Fibroblast of skin of scalp (primary cell): ENCODE data around the gene PITPNC1.
"Not testable (repeated sequence)": the region's sequence is repeated elsewhere in the genome, so short reads cannot be mapped to it uniquely, and the experiment has no call there.

Experiments
- DNase-seq: peaks from one replicate; pipeline ENCODE4 v3.0.0-alpha.2; 2013

Gene PITPNC1

DNA sequence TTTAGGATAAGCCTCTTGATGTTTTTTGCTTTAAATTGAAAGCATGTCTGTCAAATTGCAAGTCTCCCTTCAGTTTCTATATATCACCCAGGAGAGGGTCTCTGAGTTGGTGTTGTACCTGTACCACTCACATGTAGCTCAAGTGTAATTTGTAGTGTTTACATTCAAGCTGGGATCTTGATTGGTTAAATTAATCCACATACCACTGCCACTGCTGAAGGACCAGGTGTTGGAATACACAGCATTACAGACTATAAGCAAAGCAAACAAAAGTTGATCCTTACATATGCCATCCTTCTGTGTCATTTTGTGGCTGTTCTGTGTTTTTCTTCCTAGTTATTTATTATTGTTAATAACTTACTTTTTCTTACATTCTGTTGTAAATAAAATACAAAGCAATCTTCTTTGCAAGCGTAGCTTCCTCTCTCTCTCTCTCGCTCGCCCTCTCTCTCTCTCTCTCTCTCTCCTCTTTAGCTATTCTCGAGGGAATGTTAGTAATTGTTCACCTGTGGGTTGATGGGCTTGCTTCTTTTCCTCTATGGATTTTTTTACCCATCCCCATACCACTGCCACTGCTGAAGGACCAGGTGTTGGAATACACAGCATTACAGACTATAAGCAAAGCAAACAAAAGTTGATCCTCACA, 319.9 kb downstream of the PITPNC1 start:
- no peak for DNase-seq

DNA sequence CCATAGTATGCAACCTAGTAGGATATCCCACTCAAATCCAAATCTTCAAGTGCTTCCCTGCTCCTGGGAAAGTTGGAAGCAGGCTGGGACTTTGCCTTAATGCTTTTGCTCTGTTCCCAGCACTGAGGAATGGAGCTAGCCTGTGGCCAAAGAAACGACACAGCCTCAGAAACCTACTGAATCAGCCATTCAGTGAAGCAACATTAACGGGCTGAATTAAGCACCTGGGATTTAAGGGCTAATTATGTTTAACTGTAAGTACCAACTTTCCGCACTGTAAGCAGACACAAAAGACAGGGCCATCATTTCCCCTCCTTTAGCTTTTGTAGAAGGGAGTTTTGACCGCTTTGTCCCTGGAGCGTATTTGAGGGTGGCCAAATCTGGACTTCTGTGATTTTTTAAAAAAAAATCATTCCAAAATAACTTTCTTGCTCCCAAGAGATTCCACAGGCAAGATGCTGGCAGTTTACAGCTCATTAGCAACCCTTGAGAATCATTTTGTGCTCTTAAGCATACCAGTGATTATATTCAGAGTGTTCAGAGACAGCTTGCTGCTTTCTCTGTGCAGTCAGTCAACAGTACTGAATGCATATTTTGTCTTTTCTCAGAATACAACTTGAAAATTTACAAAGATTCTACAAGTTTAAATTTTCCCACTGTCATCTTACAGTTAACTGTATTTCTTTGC, 323.1 kb downstream of the PITPNC1 start:
- no peak for DNase-seq

DNA sequence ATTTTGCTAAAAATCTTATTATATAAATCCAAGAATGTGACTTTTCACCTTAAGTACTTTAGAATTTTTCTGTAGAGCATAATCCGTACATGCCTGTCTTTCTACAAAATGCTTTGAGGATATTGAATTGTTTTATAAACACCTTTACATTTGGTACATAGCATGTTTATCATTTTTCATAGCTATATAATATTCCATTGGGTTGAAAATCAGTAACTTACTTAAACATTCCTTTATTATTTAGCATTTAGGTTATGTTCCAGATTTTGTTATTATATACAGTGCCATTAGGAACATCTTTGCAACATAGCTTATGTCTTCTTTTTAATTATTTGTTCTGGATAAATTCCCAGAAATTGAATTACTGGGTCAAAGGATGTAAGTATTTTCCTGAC, 323.6 kb downstream of the PITPNC1 start:
- DNase-seq = no peak

DNA sequence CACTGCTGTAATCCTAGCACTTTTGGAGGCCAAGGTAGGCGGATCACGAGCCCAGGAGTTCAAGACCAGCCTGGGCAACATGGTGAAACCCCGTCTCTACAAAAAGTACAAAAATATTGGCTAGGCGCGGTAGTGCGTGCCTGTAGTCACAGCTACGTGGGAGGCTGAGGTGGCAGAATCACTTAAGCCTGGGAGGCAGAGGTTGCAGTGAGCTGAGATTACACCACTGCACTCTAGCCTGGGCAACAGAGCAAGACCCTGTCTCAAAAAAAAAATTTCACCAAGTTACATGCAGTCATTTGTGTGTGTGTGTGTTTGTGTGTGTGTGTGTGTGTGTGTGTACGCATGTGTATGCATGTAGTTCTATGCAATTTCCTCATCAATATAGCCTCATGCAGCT, 325.8 kb downstream of the PITPNC1 start:
- not testable (repeated sequence) for DNase-seq

DNA sequence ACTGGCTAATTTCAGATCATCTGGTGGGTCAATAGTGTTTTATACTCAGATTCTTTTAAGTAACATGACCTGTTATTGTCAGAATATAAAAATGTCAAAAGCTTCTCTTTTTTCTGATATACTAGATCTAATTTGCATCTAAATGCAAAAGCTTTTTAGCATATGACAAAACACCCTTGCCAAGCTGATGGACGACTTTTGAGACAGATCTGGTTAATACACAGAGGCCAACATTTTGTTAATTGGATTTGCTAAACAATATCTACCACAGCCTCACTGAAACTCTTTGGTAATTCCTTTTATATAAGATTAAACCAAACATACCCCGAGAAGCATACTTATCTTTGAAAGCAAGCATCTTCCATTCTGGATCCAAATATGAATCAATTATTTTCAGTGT, 330.4 kb downstream of the PITPNC1 start:
- DNase-seq = no peak

DNA sequence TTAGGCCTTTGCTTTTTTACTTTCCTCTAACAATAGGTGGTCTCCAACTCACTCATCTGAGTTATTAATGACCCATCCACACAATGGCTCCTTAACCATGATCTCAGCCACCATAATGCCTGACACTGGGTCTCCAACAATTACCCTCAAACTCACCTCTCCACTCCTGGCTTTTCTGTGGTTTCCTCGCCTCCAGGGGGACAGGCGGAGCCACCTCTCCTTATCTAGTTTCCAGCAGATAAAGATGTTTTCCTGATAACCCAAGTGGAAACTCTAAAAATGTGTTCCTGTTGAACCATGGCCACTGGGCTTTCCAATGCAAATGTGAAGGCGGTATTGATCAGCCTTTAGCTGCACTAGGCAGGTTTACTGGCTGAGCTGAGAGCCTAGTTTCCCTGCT, 331.3 kb downstream of the PITPNC1 start:
- no peak for DNase-seq

DNA sequence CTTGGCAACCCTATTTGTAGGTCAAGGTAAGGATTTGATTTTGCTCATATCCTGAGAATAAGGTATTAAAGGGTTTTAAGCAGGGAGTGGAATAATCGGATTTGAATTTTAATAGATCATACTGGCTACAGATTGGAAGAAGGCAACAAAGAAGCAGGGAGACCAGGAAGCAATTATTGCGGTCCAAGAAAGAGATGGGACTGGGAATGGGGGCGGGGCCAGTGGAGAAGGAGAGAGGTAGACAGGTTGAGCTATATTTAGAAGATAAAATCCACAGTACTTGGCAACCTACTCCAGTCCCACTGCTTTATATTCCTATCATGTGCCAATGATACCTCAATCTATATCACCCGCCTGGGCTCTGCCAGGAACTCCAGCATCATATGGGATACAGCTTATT, 334.8 kb downstream of the PITPNC1 start:
- DNase-seq = no peak

DNA sequence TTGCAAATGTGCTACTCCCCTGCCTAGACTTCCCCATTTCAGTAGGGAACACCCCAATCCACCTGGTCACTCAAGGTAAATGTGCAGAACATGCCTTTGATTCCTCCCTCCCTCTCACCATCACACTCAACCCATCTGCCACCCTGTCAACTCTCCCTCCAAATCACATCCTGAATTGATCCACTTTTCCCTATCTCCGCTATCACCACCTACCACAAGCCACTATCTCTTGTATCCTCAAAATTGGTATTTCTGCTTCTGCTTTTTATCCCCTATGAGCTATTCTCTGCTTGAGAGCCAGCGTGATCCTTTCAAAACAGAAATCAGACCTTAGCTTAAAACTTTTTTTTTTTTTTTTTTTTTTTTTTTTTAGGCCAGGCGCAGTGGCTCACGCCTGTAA, 335.3 kb downstream of the PITPNC1 start:
- no peak for DNase-seq

DNA sequence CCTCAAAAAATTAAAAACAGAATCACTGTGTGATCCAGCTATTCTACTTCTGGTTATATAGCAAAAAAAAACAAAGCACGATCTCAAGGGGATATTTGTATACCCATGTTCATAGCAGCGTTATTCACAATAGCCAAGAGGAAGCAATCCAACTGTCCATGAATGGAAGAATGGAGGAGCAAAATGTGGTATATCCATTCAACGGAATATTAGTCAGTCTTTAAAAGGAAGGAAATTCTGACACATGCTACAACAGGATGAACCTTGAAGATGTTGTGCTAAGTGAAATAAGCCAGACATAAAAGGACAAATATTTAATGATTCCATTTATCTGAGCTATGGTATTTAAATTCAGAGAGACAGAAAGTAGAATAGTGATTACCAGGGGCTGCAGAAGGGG, 336.1 kb downstream of the PITPNC1 start:
- DNase-seq = no peak

DNA sequence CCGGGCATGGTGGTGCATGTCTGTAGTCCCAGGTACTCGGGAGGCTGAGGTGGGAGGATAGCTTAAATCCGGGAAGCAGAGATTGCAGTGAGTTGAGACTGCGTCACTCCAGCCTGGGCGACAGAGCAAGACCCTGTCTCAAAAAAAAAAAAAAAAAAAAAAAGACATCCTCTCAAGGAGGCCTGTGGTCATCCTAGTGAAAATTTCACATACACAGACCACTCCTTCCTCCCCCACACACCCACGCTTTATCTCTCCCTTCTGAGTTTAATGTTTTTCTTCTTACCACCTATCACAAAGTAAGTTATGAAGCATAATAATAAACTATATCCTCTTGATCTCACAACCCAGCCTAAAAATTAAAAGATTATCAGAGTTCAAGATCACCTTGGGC, 339.3 kb downstream of the PITPNC1 start:
- DNase-seq = no peak

DNA sequence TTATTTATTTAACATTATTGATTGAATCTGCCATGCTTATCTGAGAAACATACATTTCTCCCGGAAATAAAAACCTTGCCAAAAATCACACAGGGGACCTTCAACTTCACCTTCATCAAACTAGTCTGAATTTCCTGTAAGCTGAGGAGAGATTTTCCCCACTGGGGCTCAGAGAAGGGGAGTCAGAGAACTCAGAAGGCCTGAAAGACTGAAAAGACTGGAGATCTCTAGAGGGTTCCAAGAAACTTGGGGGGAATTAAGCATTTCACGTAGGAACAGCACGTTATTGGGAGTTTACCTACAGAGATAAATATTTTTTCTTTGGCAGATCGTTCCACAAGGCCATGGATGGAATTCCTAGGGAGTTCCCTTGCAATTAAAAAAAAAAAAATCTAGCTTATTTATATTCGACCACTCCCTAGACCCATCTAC, 340.1 kb downstream of the PITPNC1 start:
- DNase-seq = no peak

DNA sequence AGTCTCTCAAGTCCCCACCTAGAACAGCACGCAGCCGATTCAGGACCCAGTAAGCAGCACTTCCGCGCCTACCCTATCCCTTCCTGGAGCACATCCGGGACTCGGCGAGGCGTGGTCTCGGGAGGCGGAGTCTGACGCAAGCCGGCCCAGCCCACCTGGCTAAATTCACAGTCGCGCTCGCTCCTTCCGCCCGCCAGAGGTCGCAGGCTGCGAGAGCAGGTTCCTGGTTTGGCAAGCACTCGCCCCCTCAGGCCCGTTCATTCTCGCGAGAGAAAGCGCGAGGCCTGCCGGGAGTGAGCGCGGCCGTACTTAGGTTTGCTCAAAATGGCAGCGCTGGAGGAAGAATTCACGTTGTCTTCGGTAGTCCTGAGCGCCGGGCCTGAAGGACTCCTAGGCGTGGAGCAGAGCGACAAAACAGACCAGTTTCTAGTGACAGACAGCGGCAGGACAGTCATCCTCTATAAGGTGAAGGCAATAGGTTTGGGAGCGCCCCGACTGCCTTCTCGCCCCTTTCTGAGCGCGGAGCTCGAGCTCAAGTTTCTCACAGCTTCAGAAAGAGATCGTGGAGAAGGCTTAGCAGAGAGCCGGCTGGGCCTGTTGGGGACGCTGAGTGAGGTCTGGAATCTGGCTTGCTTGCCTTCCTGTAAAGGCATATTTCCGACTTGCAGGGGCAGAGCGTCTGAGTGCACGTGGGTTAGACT, 340.7 kb downstream of the PITPNC1 start, which contains the start of gene NOL11:
NOL11 (plus strand) TSS at position 313 of the 701 bp plus-strand sequence; CDS start at position 325, 12 bp downstream.
- peak; percentile 98 for DNase-seq

DNA sequence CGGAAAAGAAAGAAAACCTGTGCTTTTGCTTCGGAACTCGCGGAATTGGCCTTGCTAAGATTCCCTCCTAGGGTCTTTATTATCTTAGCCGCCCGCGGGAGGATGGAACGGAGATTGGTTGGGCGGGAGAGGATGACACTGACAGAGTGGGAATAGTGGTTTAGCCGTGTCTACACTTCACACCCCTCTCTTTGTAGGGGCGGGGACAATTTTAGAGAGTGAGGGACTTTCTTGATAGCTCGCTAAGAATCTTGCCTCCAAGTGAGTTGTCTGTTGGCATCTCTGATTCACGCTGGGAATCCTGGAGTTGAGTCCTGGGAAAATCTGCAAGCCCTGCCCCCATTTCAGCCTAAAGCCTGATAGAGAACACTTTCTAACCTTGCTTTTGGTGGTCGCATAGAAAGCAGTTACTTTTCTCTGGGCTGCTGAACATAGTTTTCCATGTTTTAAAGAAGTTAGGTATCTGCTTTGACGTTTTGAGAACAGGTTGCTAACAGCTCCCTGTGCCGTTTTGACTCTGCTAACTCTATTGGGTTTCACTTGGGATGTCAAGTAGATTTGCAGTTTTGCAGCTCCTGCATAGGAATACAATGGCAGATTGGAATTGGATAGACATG, 341.4 kb downstream of the PITPNC1 start:
- DNase-seq = peak; percentile 54

DNA sequence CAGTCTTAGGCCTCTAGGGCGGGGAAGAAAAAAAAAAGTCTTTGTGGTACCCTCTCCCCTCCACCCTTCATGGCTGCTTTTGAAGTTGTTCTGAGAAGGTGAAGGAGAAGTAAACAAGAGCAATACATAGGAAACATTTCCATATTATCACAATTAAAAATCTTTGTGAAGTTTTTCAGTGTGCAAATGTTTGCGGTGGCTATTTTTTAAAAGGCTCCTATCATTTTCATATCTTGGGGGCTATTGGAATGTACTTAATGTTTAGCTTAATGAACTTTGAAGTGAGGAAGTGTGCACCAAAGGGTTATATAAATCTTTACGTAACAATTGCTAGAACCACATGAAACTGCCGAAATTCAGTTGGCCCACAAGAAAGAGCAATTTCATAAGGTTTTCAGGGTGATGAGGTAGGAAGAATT, 348.3 kb downstream of the PITPNC1 start:
- DNase-seq = no peak

DNA sequence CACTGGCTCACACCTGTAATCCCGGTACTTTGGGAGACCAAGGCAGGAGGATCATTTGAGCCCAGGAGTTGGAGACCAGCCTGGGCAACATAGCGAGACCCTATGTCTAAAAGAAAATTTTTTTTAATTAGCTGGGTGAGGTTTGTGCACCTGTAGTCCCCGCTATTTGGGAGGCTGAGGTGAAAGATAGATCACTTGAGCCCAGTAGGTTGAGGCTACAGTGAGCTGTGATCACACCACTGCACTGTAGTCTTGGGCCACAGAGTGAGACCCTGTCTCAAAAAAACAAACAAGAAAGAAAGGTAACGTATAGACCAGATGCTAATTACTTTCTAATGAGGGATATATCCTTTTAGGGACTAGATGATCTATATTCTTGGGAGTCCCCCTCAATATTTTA, 348.7 kb downstream of the PITPNC1 start:
- no peak for DNase-seq

DNA sequence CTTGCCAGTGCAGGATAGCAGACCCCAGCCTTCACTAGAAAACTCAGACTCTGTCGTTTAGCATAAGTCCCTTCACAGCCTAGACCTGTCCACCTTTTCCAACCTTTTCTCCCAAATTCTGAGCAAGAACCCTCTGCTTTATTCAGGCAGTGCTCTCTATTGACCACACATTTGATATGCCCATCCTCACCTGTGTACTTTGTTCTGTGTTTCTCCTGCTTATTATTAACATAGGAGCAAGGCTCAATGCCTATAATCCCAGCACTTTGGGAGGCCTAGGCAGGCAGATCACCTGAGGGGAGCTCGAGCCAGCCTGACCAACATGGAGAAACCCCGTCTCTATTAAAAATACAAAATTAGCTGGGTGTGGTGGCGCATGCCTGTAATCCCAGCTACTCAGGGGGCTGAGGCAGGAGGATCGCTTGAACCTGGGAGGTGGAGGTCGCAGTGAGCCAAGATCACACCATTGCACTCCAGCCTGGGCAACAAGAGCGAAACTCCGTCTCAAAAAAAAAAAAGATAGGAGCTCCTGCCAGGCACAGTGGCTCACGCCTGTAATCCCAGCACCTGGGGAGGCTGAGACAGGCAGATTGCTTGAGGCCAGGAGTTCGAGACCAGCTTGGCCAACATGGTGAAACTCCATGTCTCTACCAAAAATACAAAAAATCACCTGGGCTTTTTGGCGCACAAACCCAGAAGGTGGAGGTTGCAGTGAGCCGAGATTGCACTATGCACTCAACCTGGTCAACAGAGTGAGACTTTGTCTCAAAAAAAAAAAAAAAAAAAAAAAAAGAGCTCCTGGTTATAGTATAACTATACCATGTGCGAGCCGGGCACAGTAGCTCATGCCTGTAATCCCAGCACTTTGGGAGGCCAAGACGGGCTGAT, 350.3 kb downstream of the PITPNC1 start:
- DNase-seq = not testable (repeated sequence)

DNA sequence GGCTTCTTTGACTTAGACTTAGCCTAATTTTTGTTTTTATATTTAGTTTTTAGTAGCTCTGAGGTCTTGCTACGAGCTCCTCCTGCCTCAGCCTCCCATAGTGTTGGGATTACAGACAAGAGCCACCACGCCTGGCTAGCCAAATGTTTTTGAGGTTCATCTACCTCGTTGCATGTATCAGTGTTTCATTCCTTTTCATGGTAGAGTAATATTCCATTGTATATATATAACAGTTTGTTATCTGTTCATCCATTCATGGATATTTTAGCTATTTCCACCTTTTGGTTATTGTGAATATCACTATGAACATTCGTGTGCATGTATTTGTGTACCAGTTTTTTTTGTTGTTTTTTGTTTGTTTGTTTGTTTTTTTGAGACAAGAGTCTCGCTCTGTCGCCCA, 352.8 kb downstream of the PITPNC1 start:
- DNase-seq = no peak

DNA sequence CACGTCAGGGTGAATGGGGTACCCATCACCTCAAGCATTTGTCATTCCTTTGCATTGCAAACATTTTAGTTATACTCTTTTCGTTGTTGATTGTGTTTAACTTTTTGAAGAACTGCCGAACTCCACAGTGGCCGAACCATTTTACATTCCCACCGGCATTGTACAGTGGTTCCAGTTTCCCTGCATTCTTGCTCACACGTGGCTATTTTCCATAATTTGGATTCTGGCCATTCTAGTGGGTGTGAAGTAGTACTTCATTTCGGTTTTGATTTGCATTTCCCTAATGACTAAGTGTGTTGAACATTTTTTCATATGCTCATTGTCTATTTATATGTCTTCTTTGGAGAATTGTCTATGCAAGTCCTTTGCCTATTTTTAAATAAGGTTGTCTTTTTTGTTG, 353.6 kb downstream of the PITPNC1 start:
- DNase-seq = no peak

DNA sequence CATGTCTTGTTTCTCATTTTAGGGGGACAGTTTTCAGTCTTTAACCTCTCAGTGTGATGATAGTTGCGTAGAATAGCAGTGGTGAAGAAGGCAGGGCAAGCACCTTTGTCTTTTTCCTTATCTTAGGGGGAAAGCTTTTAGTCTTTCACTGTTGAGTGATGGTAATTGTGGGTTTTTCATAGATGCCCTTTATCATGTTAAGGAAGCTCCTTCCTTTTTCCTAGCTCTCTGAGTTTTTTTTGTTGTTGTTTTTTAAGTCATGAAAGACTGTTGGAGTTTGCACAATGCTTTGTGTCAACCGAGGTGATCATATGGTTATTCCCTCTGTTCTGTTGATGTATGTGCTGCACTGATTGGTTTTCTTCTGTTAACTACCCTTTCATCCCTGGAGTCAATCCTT, 356.4 kb downstream of the PITPNC1 start:
- DNase-seq = no peak

DNA sequence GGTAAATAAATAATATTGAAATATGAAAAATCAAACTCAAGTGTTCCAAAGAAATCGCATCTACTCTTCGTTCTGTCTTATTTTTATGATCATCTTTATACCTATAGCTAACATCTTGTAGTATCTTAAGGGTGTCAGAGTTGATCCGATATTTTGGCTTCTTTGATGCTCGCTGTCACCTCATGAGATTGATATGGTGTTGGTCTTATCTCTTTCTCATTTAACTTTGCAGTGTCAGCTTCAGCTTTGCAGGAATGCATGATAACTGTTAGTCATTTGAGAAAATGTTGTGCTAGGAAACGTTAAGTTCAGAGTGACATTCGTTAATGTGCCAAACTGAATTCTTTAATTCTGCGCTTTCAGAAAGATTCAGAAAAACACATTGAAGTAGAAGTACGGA, 360.1 kb downstream of the PITPNC1 start:
- no peak for DNase-seq

DNA sequence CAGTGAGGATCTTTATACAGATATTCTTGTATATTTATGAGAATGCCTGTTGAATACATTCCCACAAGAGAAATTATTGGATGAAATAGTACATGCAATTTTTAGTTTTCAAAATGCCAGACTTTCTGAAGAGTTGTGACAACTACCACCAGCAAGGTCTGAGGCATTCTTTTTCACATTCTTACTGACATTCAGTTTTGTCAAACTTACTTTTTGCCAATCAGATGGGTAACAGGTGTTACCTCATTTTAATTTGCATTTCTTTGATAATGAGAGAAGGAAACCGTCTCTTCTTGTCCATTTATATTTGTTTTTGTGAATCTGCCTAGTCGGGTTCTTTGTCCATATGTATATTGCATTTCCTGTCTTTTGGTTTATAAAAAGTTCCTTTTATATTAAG, 364.9 kb downstream of the PITPNC1 start:
- DNase-seq = no peak
